Activated CD8-positive, alpha-beta T cell treated with anti-CD3 and anti-CD28 coated beads, Interleukin-2, amount 10 ng/mL, durations not matched to agents 7 days and 5 days (primary cell): ENCODE results near the gene RFC2. TPM values are rescaled to one million over a fixed set of nuclear protein-coding genes. Genes with fewer than 3 reads are reported as not detected.

Source experiments
- ATAC-seq: fragments of 150-1000 bp; cut with Tn5 transposase; one replicate; pipeline ENCODE4 v1.10.0; 2021; ENCODE audit warnings: moderate library complexity
- CTCF ChIA-PET: fragments of 350-600 bp; sonication (Branson Sonifier 250); formaldehyde crosslinking; loops from one replicate; lab custom pipeline; 2021; ENCODE audit warnings: antibody characterized with exemption; lab: Charles Lee
- POLR2A ChIA-PET: fragments of 350-600 bp; sonication (Branson Sonifier 250); formaldehyde crosslinking; loops from one replicate; lab custom pipeline; 2021; ENCODE audit warnings: antibody characterized with exemption; lab: Charles Lee
- DNase-seq: peaks from one replicate; pipeline ENCODE4 v3.0.0-alpha.2; 2020
- H3K27ac Mint-ChIP-seq: one replicate; pipeline ENCODE4 v1.8.0; 2021; ENCODE audit warnings: mild to moderate bottlenecking, mixed read lengths
- H3K27me3 Mint-ChIP-seq: one replicate; pipeline ENCODE4 v1.8.0; 2021; ENCODE audit warnings: low read depth, mixed read lengths
- H3K36me3 Mint-ChIP-seq: one replicate; pipeline ENCODE4 v1.8.0; 2021; ENCODE audit warnings: low read depth, mixed read lengths
- H3K4me1 Mint-ChIP-seq: one replicate; pipeline ENCODE4 v1.8.0; 2021; ENCODE audit warnings: low read depth, mixed read lengths
- H3K4me3 Mint-ChIP-seq: one replicate; pipeline ENCODE4 v1.8.0; 2021; ENCODE audit warnings: mild to moderate bottlenecking, mixed read lengths
- H3K9me3 Mint-ChIP-seq: one replicate; pipeline ENCODE4 v1.8.0; 2022; ENCODE audit warnings: mixed read lengths; ENCODE audit not compliant: insufficient read depth
- total RNA-seq, 2 experiments: library from RNA; stranded (reverse); gene quantifications; one replicate each; pipeline ENCODE4 v1.2.3, GENCODE V29; 2021

RFC2 gene
- total RNA-seq, 2 experiments from 2014 or later, result 69.5 to 76.5 TPM

DNA sequence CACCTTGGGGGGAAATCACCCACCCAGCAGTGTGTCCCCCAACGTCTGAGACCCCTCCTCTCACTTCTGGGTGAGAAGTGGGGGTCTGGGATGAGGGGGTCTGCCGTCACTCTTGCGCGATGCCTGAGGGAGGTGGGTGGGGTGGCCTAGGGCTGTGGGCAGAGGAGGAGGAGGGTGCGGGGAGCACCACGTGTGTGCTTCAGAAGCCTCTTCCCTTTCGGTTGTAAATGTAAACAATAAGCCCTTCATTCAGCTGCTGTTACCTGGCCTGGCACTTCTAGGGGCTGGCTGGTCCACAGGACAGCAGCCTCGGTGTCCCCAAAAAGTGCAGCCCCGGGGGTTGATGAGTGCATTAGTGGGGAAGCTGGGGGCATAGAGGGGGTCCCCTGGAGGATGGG lies 36.4 kb upstream of the RFC2 start:
- peak overlapping the region; percentile 22 for H3K4me3 Mint-ChIP-seq
- H3K27me3 Mint-ChIP-seq, result peaks cover 40% of the 10 kb centered on the region

DNA sequence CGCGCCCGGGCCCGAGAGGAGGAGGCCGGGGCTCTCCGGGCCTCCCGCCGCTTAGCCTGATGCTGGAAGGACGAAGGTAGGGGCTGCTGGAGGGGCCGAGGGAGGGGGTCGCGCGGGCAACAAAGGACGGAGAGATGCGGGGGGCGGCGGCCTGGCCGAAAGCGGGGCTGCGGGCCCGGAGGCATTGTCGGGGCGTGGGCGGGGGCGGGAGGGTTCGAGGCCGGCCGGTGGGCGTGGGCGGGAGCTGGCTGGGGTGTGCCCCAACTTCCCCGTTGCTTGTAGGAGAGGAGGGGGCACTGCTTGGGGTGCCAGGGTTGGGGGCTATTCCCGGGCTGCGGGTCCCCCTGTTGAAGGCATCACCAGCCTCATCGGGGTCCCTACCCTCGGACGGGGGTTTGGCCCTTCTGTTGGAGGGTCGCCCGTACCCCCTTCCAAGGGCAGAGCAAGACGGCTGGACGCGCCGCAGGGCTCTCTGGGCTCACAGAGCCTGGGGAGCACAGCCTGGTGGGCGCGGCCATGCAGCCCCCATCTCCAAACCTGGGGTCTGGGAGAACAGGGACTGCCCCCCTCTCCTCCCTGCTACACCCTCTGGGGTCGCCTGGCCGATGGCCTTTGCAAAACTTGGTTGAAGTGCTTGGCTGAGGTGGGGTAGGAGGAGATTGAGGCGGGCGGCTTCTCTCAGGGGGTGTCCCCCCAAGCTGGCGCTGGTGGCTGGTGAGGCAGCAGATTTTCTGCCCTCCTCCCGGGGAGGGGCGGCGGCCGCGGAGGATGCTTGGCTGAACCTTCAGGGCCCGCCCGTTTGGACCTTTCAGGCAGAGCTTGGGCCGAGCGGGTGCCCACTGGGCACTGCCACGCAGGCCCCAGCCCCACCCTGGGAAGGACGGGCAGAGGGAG lies 35.7 kb upstream of the RFC2 start:
- no peaks in the 10 kb centered on the region for H3K9me3 Mint-ChIP-seq
- ATAC-seq (peak; percentile 8), DNase-seq (peak; percentile 27)
- peaks cover 27% of the 10 kb centered on the region for H3K4me1 Mint-ChIP-seq
- H3K27ac Mint-ChIP-seq, result no peak overlapping the region
- H3K4me3 Mint-ChIP-seq, result peak overlapping the region; percentile 38
- H3K36me3 Mint-ChIP-seq, result no peaks in the 10 kb centered on the region
- peaks cover 40% of the 10 kb centered on the region for H3K27me3 Mint-ChIP-seq
- CTCF ChIA-PET, result interaction anchor here (1.9 to 2.3 kb wide), 2 partner anchors 19 to 111 kb away, joined by 6 to 7 read pairs; no protein-coding TSS in a partner anchor
- POLR2A ChIA-PET, result interaction anchor here (0.6 to 1.5 kb wide), 3 partner anchors 21 to 210 kb away, joined by 3 to 4 read pairs (median 4); partner anchors contain the start of gene RFC2

More for the DNA sequence above, 36.4 kb upstream of the RFC2 start:
- no peaks in the 10 kb centered on the region for H3K36me3 Mint-ChIP-seq
- no peaks in the 10 kb centered on the region for H3K9me3 Mint-ChIP-seq
- POLR2A ChIA-PET, result interaction anchor here (0.6 kb wide), 1 partner anchor 210 kb away, joined by 4 read pairs; no protein-coding TSS in a partner anchor
- ATAC-seq (no peak), DNase-seq (no peak)
- peaks cover 27% of the 10 kb centered on the region for H3K4me1 Mint-ChIP-seq
- CTCF ChIA-PET, result interaction anchor here (0.9 kb wide), 1 partner anchor 84 kb away, joined by 3 read pairs; no protein-coding TSS in a partner anchor
- no peak overlapping the region for H3K27ac Mint-ChIP-seq

GRCh38 chr7:74289018-74289658 lies 34.9 kb upstream of the RFC2 start, which contains the start of gene CLIP2:
Gene CLIP2, plus strand, starts transcription at chr7:74289407. Its CDS starts 28,140 bp downstream, at chr7:74317547.
- Mint-ChIP-seq H3K36me3 (no peaks in the 10 kb centered on the region), H3K27ac (peak within 1 kb of the TSS; percentile 71), H3K4me1 (peaks cover 27% of the 10 kb centered on the region), H3K27me3 (peaks cover 40% of the 10 kb centered on the region), H3K4me3 (peak within 1 kb of the TSS; percentile 73), H3K9me3 (no peaks in the 10 kb centered on the region)
- CTCF ChIA-PET, result interaction anchor here (1.6 to 2.3 kb wide), 3 partner anchors 19 to 112 kb away, joined by 5 to 7 read pairs (median 6); no protein-coding TSS in a partner anchor
- peak; percentile 78 for DNase-seq
- POLR2A ChIA-PET, result interaction anchor here (1.5 kb wide), 1 partner anchor 35 kb away, joined by 4 read pairs; the partner anchor contains the start of gene RFC2
- ATAC-seq, result peak; percentile 92

DNA sequence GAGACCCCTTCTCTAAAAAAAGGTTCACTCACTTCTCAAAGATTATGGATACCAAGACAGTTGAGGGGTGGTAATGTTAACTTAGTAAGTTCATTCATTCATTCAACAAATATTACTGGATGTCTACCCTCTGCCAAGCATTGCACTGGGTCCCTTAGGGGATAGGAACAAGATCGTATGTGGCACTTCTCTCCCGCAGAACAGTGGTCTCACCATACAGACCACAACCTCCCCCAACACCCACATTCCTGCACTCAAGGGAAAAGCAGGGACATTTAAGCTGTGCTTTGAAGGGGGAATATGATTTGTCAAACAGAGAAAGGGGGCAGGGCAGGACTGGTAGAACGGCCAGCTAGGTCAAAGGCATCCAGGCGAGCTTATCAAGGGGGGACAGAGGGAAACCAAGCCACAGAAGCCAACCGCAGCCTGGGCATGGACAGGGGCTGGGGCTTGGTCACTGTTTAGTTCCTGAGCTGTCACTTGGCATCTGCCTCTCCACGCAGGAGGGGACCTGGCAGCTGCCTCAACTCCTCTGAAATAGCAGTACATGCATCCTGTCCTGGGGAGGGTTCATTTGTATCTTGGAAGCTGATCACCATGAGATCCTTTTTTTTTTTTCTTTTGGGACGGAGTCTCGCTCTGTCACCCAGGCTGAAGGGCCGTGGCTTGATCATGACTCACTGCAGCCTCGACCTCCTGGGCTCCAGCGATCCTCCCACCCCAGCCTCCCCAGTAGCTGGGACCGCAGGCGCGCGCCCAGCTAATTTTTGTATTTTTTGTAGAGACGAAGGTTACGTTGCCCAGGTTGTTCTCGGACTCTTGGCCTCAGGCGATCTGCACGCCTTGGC lies 34.1 kb upstream of the RFC2 start:
- peaks cover 37% of the 10 kb centered on the region for H3K27me3 Mint-ChIP-seq
- ChIA-PET POLR2A (interaction anchor here (1.5 kb wide), 1 partner anchor 34 kb away, joined by 4 read pairs; the partner anchor contains the start of gene RFC2), CTCF (interaction anchor here (1.6 to 2.3 kb wide), 4 partner anchors 13 to 113 kb away, joined by 5 to 9 read pairs (median 6); no protein-coding TSS in a partner anchor)
- ATAC-seq (no peak), DNase-seq (no peak)
- H3K4me1 Mint-ChIP-seq, result peaks cover 23% of the 10 kb centered on the region
- peak overlapping the region; percentile 73 for H3K4me3 Mint-ChIP-seq
- H3K9me3 Mint-ChIP-seq, result no peaks in the 10 kb centered on the region
- H3K36me3 Mint-ChIP-seq, result no peaks in the 10 kb centered on the region
- no peak overlapping the region for H3K27ac Mint-ChIP-seq

- ChIA-PET CTCF (interaction anchor here (1.6 to 2.3 kb wide), 4 partner anchors 12 to 114 kb away, joined by 5 to 9 read pairs (median 6); no protein-coding TSS in a partner anchor), POLR2A (no interaction called here)
- Mint-ChIP-seq H3K36me3 (no peaks in the 10 kb centered on the region), H3K4me1 (peaks cover 21% of the 10 kb centered on the region), H3K4me3 (no peak overlapping the region), H3K27ac (no peak overlapping the region), H3K9me3 (no peaks in the 10 kb centered on the region), H3K27me3 (peaks cover 36% of the 10 kb centered on the region)
- ATAC-seq (no peak), DNase-seq (no peak)
Measured at GRCh38 chr7:74287303-74288033, 33.3 kb upstream of the RFC2 start.

GRCh38 chr7:74286131-74286530 lies 31.9 kb upstream of the RFC2 start:
- peaks cover 21% of the 10 kb centered on the region for H3K4me1 Mint-ChIP-seq
- no peak overlapping the region for H3K4me3 Mint-ChIP-seq
- no peaks in the 10 kb centered on the region for H3K36me3 Mint-ChIP-seq
- peaks cover 29% of the 10 kb centered on the region for H3K27me3 Mint-ChIP-seq
- no peaks in the 10 kb centered on the region for H3K9me3 Mint-ChIP-seq
- ChIA-PET POLR2A (no interaction called here), CTCF (no interaction called here)
- no peak for DNase-seq
- no peak overlapping the region for H3K27ac Mint-ChIP-seq
- ATAC-seq, result no peak

- ChIA-PET CTCF (interaction anchor here (1.0 kb wide), 1 partner anchor 10 kb away, joined by 3 read pairs; no protein-coding TSS in a partner anchor), POLR2A (no interaction called here)
- Mint-ChIP-seq H3K4me3 (no peak overlapping the region), H3K27me3 (peaks cover 20% of the 10 kb centered on the region), H3K4me1 (peaks cover 13% of the 10 kb centered on the region), H3K9me3 (no peaks in the 10 kb centered on the region), H3K27ac (no peak overlapping the region), H3K36me3 (no peaks in the 10 kb centered on the region)
- DNase-seq, result no peak
- no peak for ATAC-seq
Measured at GRCh38 chr7:74284781-74285259, 30.6 kb upstream of the RFC2 start.

- Mint-ChIP-seq H3K4me3 (no peak overlapping the region), H3K27me3 (peaks cover 19% of the 10 kb centered on the region), H3K9me3 (no peaks in the 10 kb centered on the region), H3K36me3 (no peaks in the 10 kb centered on the region), H3K4me1 (peaks cover 11% of the 10 kb centered on the region), H3K27ac (no peak overlapping the region)
- CTCF ChIA-PET, result interaction anchor here (0.7 to 1.4 kb wide), 2 partner anchors 78 to 117 kb away, joined by 3 to 4 read pairs; no protein-coding TSS in a partner anchor
- DNase-seq (no peak), ATAC-seq (no peak)
- POLR2A ChIA-PET, result no interaction called here
Measured at GRCh38 chr7:74283858-74284447, 29.8 kb upstream of the RFC2 start.

DNA sequence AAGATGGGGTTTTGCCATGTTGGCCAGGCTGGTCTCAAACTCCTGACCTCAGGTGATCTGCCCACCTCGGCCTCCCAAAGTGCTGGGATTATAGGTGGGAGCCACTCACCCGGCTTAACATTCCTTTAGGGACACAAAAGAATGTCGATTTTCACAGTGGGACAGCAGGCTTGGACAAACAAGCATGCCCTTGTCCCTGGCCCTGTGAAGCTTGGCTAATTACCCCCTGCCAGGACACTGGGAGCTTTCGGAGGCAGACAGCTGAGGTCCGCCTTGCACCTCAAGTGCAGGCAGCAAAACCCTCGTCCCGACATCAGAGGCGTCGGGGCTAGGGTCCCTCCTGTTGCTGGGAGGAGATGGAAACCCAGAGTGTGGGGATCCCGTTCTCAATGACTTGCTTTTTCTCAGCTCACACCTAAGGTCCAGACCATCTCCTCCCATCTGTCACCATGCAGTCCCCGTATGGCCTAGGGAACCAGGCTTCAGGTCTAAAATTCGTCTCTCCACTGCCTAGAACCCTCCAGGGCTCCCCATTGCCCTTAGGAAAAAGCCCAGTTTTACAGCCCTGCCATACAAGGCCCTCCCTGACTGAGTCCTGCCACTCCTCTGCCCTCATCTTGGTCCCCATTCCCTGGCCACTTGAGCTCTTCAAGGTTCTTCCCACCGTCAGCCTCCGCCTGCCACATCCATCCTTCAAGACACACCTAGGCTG lies 28.7 kb upstream of the RFC2 start:
- Mint-ChIP-seq H3K9me3 (no peaks in the 10 kb centered on the region), H3K4me3 (no peak overlapping the region), H3K36me3 (no peaks in the 10 kb centered on the region), H3K4me1 (peaks cover under 1% of the 10 kb centered on the region), H3K27me3 (peaks cover 13% of the 10 kb centered on the region), H3K27ac (no peak overlapping the region)
- POLR2A ChIA-PET, result no interaction called here
- DNase-seq (no peak), ATAC-seq (no peak)
- CTCF ChIA-PET, result interaction anchor here (0.9 to 1.4 kb wide), 2 partner anchors 77 to 256 kb away, joined by 3 to 4 read pairs; no protein-coding TSS in a partner anchor
